ENCODE data around the gene CCL19.
"Not testable (repeated sequence)": the region's sequence is repeated elsewhere in the genome, so short reads cannot be mapped to it uniquely, and the experiment has no call there.

CCL19 gene

GRCh38 chr9:34690983-34691935 is at the start of gene CCL19:
Gene CCL19 (minus strand): TSS chr9:34691276. CDS start chr9:34691139, 137 bp downstream.
- no peaks in the 10 kb centered on the region for H3K36me3 ChIP-seq
- no peak within 1 kb of the TSS for H3K4me3 ChIP-seq
- no peaks in the 10 kb centered on the region for H3K27me3 ChIP-seq
- peak within 1 kb of the TSS in 1 of 11 experiments; percentile 23; a peak in 2 of 22 replicates for H3K9ac ChIP-seq
- no peak for TF ChIP-seq Cebpa-rat (IDR thresholded peaks at IDR 0.05)
- peaks cover 9 to 44% (median 31%) of the 10 kb centered on the region in 10 experiments; a peak in 19 of 20 replicates for H3K4me1 ChIP-seq
- H3K9me3 ChIP-seq (replicated peaks in 1 of 11): no peaks in the 10 kb centered on the region
- H3K27ac ChIP-seq: peak within 1 kb of the TSS in 5 of 11 experiments; percentile 28 to 55 (median 40); a peak in 7 of 22 replicates
- peaks cover 0 to 17% (median 0%) of the 10 kb centered on the region in 11 experiments; a peak in 1 of 22 replicates for H4K20me1 ChIP-seq
- peak within 1 kb of the TSS; percentile 35 to 85 (median 55); a peak in 21 of 22 replicates for H3K4me2 ChIP-seq

GRCh38 chr9:34740176-34740575 is 49.1 kb upstream of the CCL19 start:
- H3K36me3 ChIP-seq: not testable (repeated sequence)

GRCh38 chr9:34737677-34738260 is 46.7 kb upstream of the CCL19 start:
- Histone ChIP-seq H3K4me3 (no peak overlapping the region), H3K9ac (no peak overlapping the region), H3K27me3 (no peaks in the 10 kb centered on the region), H3K27ac (no peak overlapping the region), H3K4me2 (no peak overlapping the region), H3K36me3 (no peaks in the 10 kb centered on the region), H4K20me1 (no peaks in the 10 kb centered on the region), H3K4me1 (peaks cover 0 to 9% (median 7%) of the 10 kb centered on the region in 10 experiments; a peak in 14 of 20 replicates), H3K9me3 (replicated peaks in 1 of 11) (peaks cover 0 to 7% (median 3%) of the 10 kb centered on the region in 11 experiments; a peak in 6 of 22 replicates)
- no peak for TF ChIP-seq Cebpa-rat (IDR thresholded peaks at IDR 0.05)

More at GRCh38 chr9:34740176-34740575, 49.1 kb upstream of the CCL19 start:
- H3K9me3 ChIP-seq (replicated peaks in 1 of 11): peaks cover 0 to 10% (median 4%) of the 10 kb centered on the region in 11 experiments; a peak in 8 of 22 replicates
- H3K27me3 ChIP-seq, H3K9ac ChIP-seq, H4K20me1 ChIP-seq, H3K27ac ChIP-seq, H3K4me2 ChIP-seq, H3K4me1 ChIP-seq, H3K4me3 ChIP-seq: not testable (repeated sequence)

- Histone ChIP-seq H3K9me3 (replicated peaks in 1 of 11) (no peaks in the 10 kb centered on the region), H3K36me3 (no peaks in the 10 kb centered on the region), H3K4me3 (no peak overlapping the region), H3K4me1 (no peaks in the 10 kb centered on the region), H3K27ac (no peak overlapping the region), H3K27me3 (no peaks in the 10 kb centered on the region), H3K4me2 (no peak overlapping the region), H3K9ac (no peak overlapping the region), H4K20me1 (no peaks in the 10 kb centered on the region)
- TF ChIP-seq Cebpa-rat (IDR thresholded peaks at IDR 0.05): no peak
Observed at GRCh38 chr9:34734720-34735119, 43.6 kb upstream of the CCL19 start.

GRCh38 chr9:34732886-34733285 is 41.8 kb upstream of the CCL19 start:
- H3K27ac ChIP-seq: no peak overlapping the region
- H3K4me1 ChIP-seq: no peaks in the 10 kb centered on the region
- H3K4me2 ChIP-seq: no peak overlapping the region
- H3K27me3 ChIP-seq: no peaks in the 10 kb centered on the region
- TF ChIP-seq Cebpa-rat (IDR thresholded peaks at IDR 0.05): no peak
- H3K9ac ChIP-seq: no peak overlapping the region
- no peaks in the 10 kb centered on the region for H3K9me3 ChIP-seq (replicated peaks in 1 of 11)
- no peaks in the 10 kb centered on the region for H3K36me3 ChIP-seq
- no peak overlapping the region for H3K4me3 ChIP-seq
- no peaks in the 10 kb centered on the region for H4K20me1 ChIP-seq

- Histone ChIP-seq H3K4me1 (no peaks in the 10 kb centered on the region), H4K20me1 (no peaks in the 10 kb centered on the region), H3K36me3 (no peaks in the 10 kb centered on the region), H3K4me2 (no peak overlapping the region), H3K9ac (no peak overlapping the region), H3K9me3 (replicated peaks in 1 of 11) (no peaks in the 10 kb centered on the region), H3K27ac (no peak overlapping the region), H3K4me3 (no peak overlapping the region), H3K27me3 (no peaks in the 10 kb centered on the region)
- TF ChIP-seq Cebpa-rat (IDR thresholded peaks at IDR 0.05): no peak
Observed at GRCh38 chr9:34732478-34732877, 41.4 kb upstream of the CCL19 start.

GRCh38 chr9:34723141-34723540 is 32.1 kb upstream of the CCL19 start:
- TF ChIP-seq Cebpa-rat (IDR thresholded peaks at IDR 0.05): no peak

GRCh38 chr9:34719769-34720025 is 28.6 kb upstream of the CCL19 start:
- H3K4me3 ChIP-seq; H3K9me3 ChIP-seq (replicated peaks in 1 of 11); H3K27ac ChIP-seq; H3K4me2 ChIP-seq; H3K4me1 ChIP-seq; H4K20me1 ChIP-seq; H3K27me3 ChIP-seq; H3K36me3 ChIP-seq; H3K9ac ChIP-seq: not testable (repeated sequence)

More at GRCh38 chr9:34723141-34723540, 32.1 kb upstream of the CCL19 start:
- Histone ChIP-seq H3K4me1 (peaks cover 0 to 5% (median 4%) of the 10 kb centered on the region in 10 experiments; a peak in 14 of 20 replicates), H3K27me3 (no peaks in the 10 kb centered on the region), H3K27ac (no peak overlapping the region), H4K20me1 (no peaks in the 10 kb centered on the region), H3K4me2 (no peak overlapping the region), H3K36me3 (no peaks in the 10 kb centered on the region), H3K9me3 (replicated peaks in 1 of 11) (no peaks in the 10 kb centered on the region), H3K4me3 (no peak overlapping the region), H3K9ac (no peak overlapping the region)

GRCh38 chr9:34719021-34719768 is 28.1 kb upstream of the CCL19 start:
- no peak overlapping the region for H3K4me3 ChIP-seq
- no peak overlapping the region for H3K9ac ChIP-seq
- H3K27ac ChIP-seq: no peak overlapping the region
- H4K20me1 ChIP-seq: no peaks in the 10 kb centered on the region
- H3K9me3 ChIP-seq (replicated peaks in 1 of 11): no peaks in the 10 kb centered on the region
- peaks cover 0 to 9% (median 8%) of the 10 kb centered on the region in 10 experiments; a peak in 14 of 20 replicates for H3K4me1 ChIP-seq
- no peak for TF ChIP-seq Cebpa-rat (IDR thresholded peaks at IDR 0.05)
- no peaks in the 10 kb centered on the region for H3K27me3 ChIP-seq
- no peak overlapping the region for H3K4me2 ChIP-seq
- H3K36me3 ChIP-seq: no peaks in the 10 kb centered on the region

Data from BLaER1 treated with 17β-estradiol and CSF1 and Interleukin-3, amounts not matched to agents 10 nM and 100 nM (cell line).